ENCODE data around the gene C16orf89.
A peak's percentile ranks its signal among the peaks of the same experiment; 100 is the strongest.

C16orf89 gene

GRCh38 chr16:5027575-5028235 is 38.1 kb downstream of the C16orf89 start:
- no peak for DNase-seq

- no peak for DNase-seq
Observed at GRCh38 chr16:5027086-5027485, 38.7 kb downstream of the C16orf89 start.

GRCh38 chr16:5026664-5027063 is 39.1 kb downstream of the C16orf89 start:
- DNase-seq = no peak

GRCh38 chr16:5025171-5025632 is 40.6 kb downstream of the C16orf89 start:
- DNase-seq = peak in 1 of 3 experiments; percentile 19

- DNase-seq = peak in 1 of 3 experiments; percentile 34
Observed at GRCh38 chr16:5024632-5025031, 41.1 kb downstream of the C16orf89 start.

- DNase-seq = no peak
Observed at GRCh38 chr16:5022521-5022920, 43.2 kb downstream of the C16orf89 start.

- no peak for DNase-seq
Observed at GRCh38 chr16:5020551-5020950, 45.2 kb downstream of the C16orf89 start.

GRCh38 chr16:5019775-5020174 is 46.0 kb downstream of the C16orf89 start:
- no peak for DNase-seq

GRCh38 chr16:5018793-5019192 is 47.0 kb downstream of the C16orf89 start:
- no peak for DNase-seq

GRCh38 chr16:5017678-5017969 is 48.1 kb downstream of the C16orf89 start:
- no peak for DNase-seq

- DNase-seq = no peak
Observed at GRCh38 chr16:5016967-5017677, 48.6 kb downstream of the C16orf89 start.

- no peak for DNase-seq
Observed at GRCh38 chr16:5015887-5016286, 49.9 kb downstream of the C16orf89 start.

GRCh38 chr16:5015351-5015750 is 50.4 kb downstream of the C16orf89 start:
- DNase-seq = no peak

GRCh38 chr16:5012887-5013286 is 52.9 kb downstream of the C16orf89 start:
- DNase-seq = no peak

- no peak for DNase-seq
Observed at GRCh38 chr16:5011637-5012036, 54.1 kb downstream of the C16orf89 start.

GRCh38 chr16:5010576-5011329 is 55.0 kb downstream of the C16orf89 start:
- DNase-seq = no peak

GRCh38 chr16:5008311-5008731 is 57.4 kb downstream of the C16orf89 start:
- DNase-seq = no peak

- no peak for DNase-seq
Observed at GRCh38 chr16:5007256-5007655, 58.5 kb downstream of the C16orf89 start.

- no peak for DNase-seq
Observed at GRCh38 chr16:5006348-5007193, 59.2 kb downstream of the C16orf89 start.

GRCh38 chr16:5005916-5006315 is 59.8 kb downstream of the C16orf89 start:
- DNase-seq = no peak

- DNase-seq = no peak
Observed at GRCh38 chr16:5004311-5004710, 61.4 kb downstream of the C16orf89 start.

GRCh38 chr16:5003828-5004227 is 61.9 kb downstream of the C16orf89 start:
- no peak for DNase-seq

- DNase-seq = no peak
Observed at GRCh38 chr16:5003211-5003610, 62.5 kb downstream of the C16orf89 start.
